Body of pancreas (tissue), 4 donors: ENCODE results near the gene FCGR2B.

Source experiments
- CTCF ChIP-seq, 7 experiments: fragments of 450-650 bp in 4 of 7; fragments of 200-600 bp in 3 of 7; sonication (generic) in 3 of 7; IDR thresholded peaks; one replicate each; pipeline ENCODE4 v1.5.1; 2016 to 2019; ENCODE audit warnings: antibody characterized with exemption in 7 of 7
- POLR2A ChIP-seq, 3 donors: fragments of 450-650 bp; IDR thresholded peaks; one replicate each; pipeline ENCODE4 v1.6.1; 2016; ENCODE audit warnings: antibody characterized with exemption in 3 of 3, mild to moderate bottlenecking in 2 of 3

- no peak for TF ChIP-seq POLR2A (IDR thresholded peaks at IDR 0.05)
- peak in 3 of 7 experiments; percentile 22 to 41 (median 34) for TF ChIP-seq CTCF (IDR thresholded peaks at IDR 0.05)
Measured at GRCh38 chr1:161725908-161726472, 63.0 kb downstream of the FCGR2B start.
